T-cell (primary cell): ENCODE results near the gene RARB. TPM values are rescaled to one million over a fixed set of nuclear protein-coding genes. Genes with fewer than 3 reads are reported as not detected.

ENCODE experiments used
- ATAC-seq, 4 experiments: fragments of 200-7000 bp in 3 of 4; fragments of 150-1000 bp in 1 of 4; cut with Tn5 transposase; replicated peaks in 1 of 4; 1 replicate in 3 of 4; 2 replicates in 1 of 4; pipeline ENCODE4 v1.10.0; 2021; ENCODE audit warnings: moderate library complexity in 3 of 4, mild to moderate bottlenecking in 2 of 4, moderate number of reproducible peaks in 1 of 4
- CTCF ChIA-PET, 2 donors: fragments of 300-600 bp; sonication (Branson Sonifier 250); formaldehyde crosslinking; loops; one replicate each; lab custom pipeline; 2022; ENCODE audit warnings: antibody characterized with exemption in 2 of 2; lab: Charles Lee
- POLR2A ChIA-PET, 2 donors: fragments of 300-600 bp; sonication (Branson Sonifier 250); formaldehyde crosslinking; loops; one replicate each; lab custom pipeline; 2022; ENCODE audit warnings: antibody characterized with exemption in 2 of 2; lab: Charles Lee
- DNase-seq, 35 experiments: peaks; one replicate each; pipeline versions ENCODE4 v3.0.0 to v3.0.0-alpha.2; 2013 to 2023
- H3K27ac ChIP-seq: one replicate; pipeline ENCODE4 v1.5.1; 2013; ENCODE audit warnings: low read length
- H3K27me3 ChIP-seq, 2 experiments: replicated peaks in 1 of 2; 1 replicate in 1 of 2; 2 replicates in 1 of 2; pipeline versions ENCODE4 v1.6.1 to v1.7.0; 2013; ENCODE audit warnings: low read length in 1 of 2, mixed read lengths in 1 of 2; ENCODE audit not compliant: control insufficient read depth in 2 of 2, insufficient read depth in 2 of 2; ENCODE audit errors: extremely low read depth in 1 of 2
- H3K36me3 ChIP-seq, 2 donors: 1 replicate in 1 of 2; 2 replicates in 1 of 2; pipeline versions ENCODE4 v1.6.1 to v1.7.0; 2013; ENCODE audit warnings: low read length in 1 of 2; ENCODE audit not compliant: control insufficient read depth in 2 of 2, insufficient read depth in 1 of 2; ENCODE audit errors: extremely low read depth in 1 of 2
- H3K4me1 ChIP-seq, 2 experiments: 1 replicate in 1 of 2; 2 replicates in 1 of 2; pipeline versions ENCODE4 v1.6.1 to v1.7.0; 2013; ENCODE audit warnings: low read length in 2 of 2, mixed read lengths in 1 of 2; ENCODE audit not compliant: insufficient read depth in 2 of 2, control insufficient read depth in 1 of 2; ENCODE audit errors: extremely low read depth in 1 of 2
- H3K4me3 ChIP-seq, 2 donors: 1 replicate in 1 of 2; 2 replicates in 1 of 2; pipeline versions ENCODE4 v1.5.1 to v1.7.0; 2013; ENCODE audit warnings: mild to moderate bottlenecking in 2 of 2, low read length in 1 of 2, moderate library complexity in 1 of 2; ENCODE audit not compliant: control insufficient read depth in 1 of 2; ENCODE audit errors: extremely low read depth in 1 of 2
- H3K9me3 ChIP-seq: 2 replicates; pipeline ENCODE4 v1.7.0; 2013
- H3K27ac Mint-ChIP-seq, 2 donors: one replicate each; pipeline ENCODE4 v1.8.0; 2020 to 2021; ENCODE audit warnings: mild to moderate bottlenecking in 2 of 2, mixed read lengths in 2 of 2
- H3K27me3 Mint-ChIP-seq, 2 donors: one replicate each; pipeline ENCODE4 v1.8.0; 2021 to 2022; ENCODE audit warnings: mixed read lengths in 2 of 2
- H3K36me3 Mint-ChIP-seq: one replicate; pipeline ENCODE4 v1.8.0; 2021; ENCODE audit warnings: mixed read lengths
- H3K4me1 Mint-ChIP-seq, 3 donors: one replicate each; pipeline ENCODE4 v1.8.0; 2020 to 2022; ENCODE audit warnings: mixed read lengths in 3 of 3, mild to moderate bottlenecking in 1 of 3
- H3K4me3 Mint-ChIP-seq, 3 donors: one replicate each; pipeline ENCODE4 v1.8.0; 2020 to 2022; ENCODE audit warnings: mild to moderate bottlenecking in 3 of 3, mixed read lengths in 3 of 3, moderate library complexity in 3 of 3
- H3K9me3 Mint-ChIP-seq, 3 donors: one replicate each; pipeline ENCODE4 v1.8.0; 2020 to 2022; ENCODE audit warnings: mixed read lengths in 3 of 3
- WGBS: methylation state at CpG from one replicate; pipeline ENCODE4 v1.1.5; 2013; ENCODE audit warnings: missing lambda C conversion rate; ENCODE audit not compliant: insufficient coverage; 5-methylcytosine and 5-hydroxymethylcytosine counted together
- total RNA-seq, 35 experiments: library from RNA in 6 of 35; stranded (reverse) in 6 of 35; fragments of 120-200 nt in 1 of 35; gene quantifications; one replicate each; pipeline versions ENCODE4 v1.2.1 to v1.2.4 and lab custom pipeline; 2013 to 2026

The RARB gene
- total RNA-seq, 5 donors from 2014 or later (not counting 1 experiment from before 2014, with no cell fraction given), result not detected

- Histone ChIP-seq H3K36me3 (no peaks in the 10 kb centered on the region), H3K9me3 (no peaks in the 10 kb centered on the region), H3K4me3 (no peak overlapping the region), H3K4me1 (no peaks in the 10 kb centered on the region), H3K27me3 (no peaks in the 10 kb centered on the region), H3K27ac (no peak overlapping the region)
- H3K4me1 Mint-ChIP-seq, result no peaks in the 10 kb centered on the region
- DNase-seq, result no peak
- no peak for ATAC-seq
- ChIA-PET POLR2A (no interaction called here), CTCF (no interaction called here)
- H3K27me3 Mint-ChIP-seq, result peaks cover 0 to 5% of the 10 kb centered on the region in 2 donors
- WGBS, result 75% methylated on average over 4 of the region's 5 CpGs
- H3K9me3 Mint-ChIP-seq, result no peaks in the 10 kb centered on the region
- no peak overlapping the region for H3K27ac Mint-ChIP-seq
- H3K4me3 Mint-ChIP-seq, result no peak overlapping the region
- H3K36me3 Mint-ChIP-seq, result no peaks in the 10 kb centered on the region
Measured at GRCh38 chr3:25558121-25558520, 130.1 kb downstream of the RARB start.

- Mint-ChIP-seq H3K36me3 (no peaks in the 10 kb centered on the region), H3K4me1 (no peaks in the 10 kb centered on the region), H3K9me3 (no peaks in the 10 kb centered on the region), H3K27me3 (peaks cover 0 to 5% of the 10 kb centered on the region in 2 donors), H3K27ac (no peak overlapping the region), H3K4me3 (no peak overlapping the region)
- ChIA-PET POLR2A (no interaction called here), CTCF (no interaction called here)
- no peaks in the 10 kb centered on the region for H3K27me3 ChIP-seq
- no peaks in the 10 kb centered on the region for H3K4me1 ChIP-seq
- 75% methylated on average over 3 of the region's 6 CpGs for WGBS
- no peak overlapping the region for H3K4me3 ChIP-seq
- H3K36me3 ChIP-seq, result no peaks in the 10 kb centered on the region
- H3K27ac ChIP-seq, result no peak overlapping the region
- H3K9me3 ChIP-seq, result no peaks in the 10 kb centered on the region
- no peak for DNase-seq
- ATAC-seq, result no peak
Measured at GRCh38 chr3:25558796-25559195, 130.7 kb downstream of the RARB start.

GRCh38 chr3:25563601-25564000 lies 135.5 kb downstream of the RARB start:
- H3K27me3 Mint-ChIP-seq, result peaks cover 0 to 7% of the 10 kb centered on the region in 2 donors
- CTCF ChIA-PET, result no interaction called here
- H3K27me3 ChIP-seq, result no peaks in the 10 kb centered on the region
- no peak for ATAC-seq
- no peak overlapping the region for H3K27ac ChIP-seq
- no peak overlapping the region for H3K27ac Mint-ChIP-seq
- H3K9me3 ChIP-seq, result no peaks in the 10 kb centered on the region
- no peaks in the 10 kb centered on the region for H3K4me1 ChIP-seq
- no peak overlapping the region for H3K4me3 Mint-ChIP-seq
- WGBS, result no CpG with 5 or more reads among the region's 1 CpG
- H3K4me1 Mint-ChIP-seq, result no peaks in the 10 kb centered on the region
- DNase-seq, result no peak
- POLR2A ChIA-PET, result interaction anchor here in 1 of 2 donors (0.6 kb wide), 1 partner anchor 13 kb away, joined by 3 read pairs; no protein-coding TSS in a partner anchor
- no peak overlapping the region for H3K4me3 ChIP-seq
- H3K36me3 Mint-ChIP-seq, result no peaks in the 10 kb centered on the region
- no peaks in the 10 kb centered on the region for H3K36me3 ChIP-seq
- no peaks in the 10 kb centered on the region for H3K9me3 Mint-ChIP-seq

- no peaks in the 10 kb centered on the region for H3K9me3 Mint-ChIP-seq
- Histone ChIP-seq H3K4me3 (no peak overlapping the region), H3K27ac (no peak overlapping the region), H3K4me1 (no peaks in the 10 kb centered on the region), H3K27me3 (no peaks in the 10 kb centered on the region), H3K36me3 (no peaks in the 10 kb centered on the region), H3K9me3 (no peaks in the 10 kb centered on the region)
- no peak overlapping the region for H3K27ac Mint-ChIP-seq
- ChIA-PET CTCF (no interaction called here), POLR2A (no interaction called here)
- H3K4me1 Mint-ChIP-seq, result no peaks in the 10 kb centered on the region
- H3K36me3 Mint-ChIP-seq, result no peaks in the 10 kb centered on the region
- WGBS, result no CpG with 5 or more reads among the region's 4 CpGs
- no peak for DNase-seq
- H3K4me3 Mint-ChIP-seq, result no peak overlapping the region
- peaks cover 0 to 9% of the 10 kb centered on the region in 2 donors for H3K27me3 Mint-ChIP-seq
- no peak for ATAC-seq
Measured at GRCh38 chr3:25564075-25564474, 136.0 kb downstream of the RARB start.

GRCh38 chr3:25565807-25566206 lies 137.7 kb downstream of the RARB start:
- Histone ChIP-seq H3K9me3 (no peaks in the 10 kb centered on the region), H3K36me3 (no peaks in the 10 kb centered on the region), H3K27me3 (no peaks in the 10 kb centered on the region), H3K4me1 (no peaks in the 10 kb centered on the region), H3K4me3 (no peak overlapping the region), H3K27ac (no peak overlapping the region)
- ATAC-seq, result no peak
- WGBS, result 63% methylated on average over 4 of the region's 7 CpGs
- Mint-ChIP-seq H3K9me3 (no peaks in the 10 kb centered on the region), H3K36me3 (no peaks in the 10 kb centered on the region), H3K27me3 (peaks cover 2 to 15% of the 10 kb centered on the region in 2 donors), H3K27ac (no peak overlapping the region), H3K4me1 (no peaks in the 10 kb centered on the region), H3K4me3 (no peak overlapping the region)
- DNase-seq, result no peak
- POLR2A ChIA-PET, result no interaction called here
- CTCF ChIA-PET, result no interaction called here

- no peak overlapping the region for H3K4me3 ChIP-seq
- POLR2A ChIA-PET, result no interaction called here
- no peak overlapping the region for H3K4me3 Mint-ChIP-seq
- H3K9me3 ChIP-seq, result no peaks in the 10 kb centered on the region
- H3K9me3 Mint-ChIP-seq, result no peaks in the 10 kb centered on the region
- no peaks in the 10 kb centered on the region for H3K36me3 Mint-ChIP-seq
- no peaks in the 10 kb centered on the region for H3K27me3 ChIP-seq
- H3K4me1 ChIP-seq, result no peaks in the 10 kb centered on the region
- WGBS, result 71% methylated on average over 5 of the region's 5 CpGs
- CTCF ChIA-PET, result no interaction called here
- no peak overlapping the region for H3K27ac Mint-ChIP-seq
- ATAC-seq (no peak), DNase-seq (no peak)
- H3K27ac ChIP-seq, result no peak overlapping the region
- no peaks in the 10 kb centered on the region for H3K36me3 ChIP-seq
- no peaks in the 10 kb centered on the region for H3K4me1 Mint-ChIP-seq
- H3K27me3 Mint-ChIP-seq, result peaks cover 2 to 15% of the 10 kb centered on the region in 2 donors
Measured at GRCh38 chr3:25566358-25566920, 138.4 kb downstream of the RARB start.

- no peaks in the 10 kb centered on the region for H3K4me1 ChIP-seq
- no peaks in the 10 kb centered on the region for H3K9me3 ChIP-seq
- H3K36me3 ChIP-seq, result no peaks in the 10 kb centered on the region
- H3K27ac ChIP-seq, result no peak overlapping the region
- no peak overlapping the region for H3K4me3 Mint-ChIP-seq
- no peak for DNase-seq
- no peaks in the 10 kb centered on the region for H3K36me3 Mint-ChIP-seq
- no peak overlapping the region for H3K4me3 ChIP-seq
- H3K4me1 Mint-ChIP-seq, result no peaks in the 10 kb centered on the region
- H3K27ac Mint-ChIP-seq, result no peak overlapping the region
- WGBS, result 90% methylated on average over 4 of the region's 10 CpGs
- no peak for ATAC-seq
- peaks cover 2 to 15% of the 10 kb centered on the region in 2 donors for H3K27me3 Mint-ChIP-seq
- no peaks in the 10 kb centered on the region for H3K27me3 ChIP-seq
- POLR2A ChIA-PET, result no interaction called here
- CTCF ChIA-PET, result no interaction called here
- no peaks in the 10 kb centered on the region for H3K9me3 Mint-ChIP-seq
Measured at GRCh38 chr3:25567388-25567787, 139.3 kb downstream of the RARB start.
